ENCODE measurements around the gene FHDC1. TPM values are rescaled to one million over a fixed set of nuclear protein-coding genes. Genes with fewer than 3 reads are reported as not detected.

FHDC1 gene
- total and polyA plus RNA-seq, 7 experiments from 2014 or later, result 0.04 to 0.19 (median 0.10) TPM; not detected in 1

- H3K9me3 Mint-ChIP-seq, result peaks cover 0 to 14% (median 8%) of the 10 kb centered on the region in 11 donors
- Histone ChIP-seq H3K4me3 (ENCODE audit: low read length) (no peak overlapping the region), H3K36me3 (ENCODE audit: control insufficient read depth in 2 of 3, insufficient read depth in 3 of 3, low read length in 3 of 3) (no peaks in the 10 kb centered on the region), H3K27me3 (ENCODE audit: control insufficient read depth in 2 of 2, insufficient read depth in 2 of 2, low read length in 2 of 2) (no peaks in the 10 kb centered on the region), H3K4me1 (ENCODE audit: control insufficient read depth in 2 of 2, insufficient read depth in 2 of 2, low read length in 2 of 2) (no peaks in the 10 kb centered on the region), H3K9me3 (ENCODE audit: control insufficient read depth in 2 of 3, low read length in 3 of 3) (peaks cover 0 to 21% (median 3%) of the 10 kb centered on the region in 3 experiments), H3K27ac (ENCODE audit: low read depth, low read length) (no peak overlapping the region)
- ATAC-seq (no peak), DNase-seq (no peak)
- H3K27ac Mint-ChIP-seq, result peak overlapping the region in 2 of 9 donors; percentile 19 to 22
- peaks cover 0 to 10% (median 0%) of the 10 kb centered on the region in 5 donors for H3K36me3 Mint-ChIP-seq
- peaks cover 6 to 14% (median 11%) of the 10 kb centered on the region in 7 donors for H3K4me1 Mint-ChIP-seq
- intact Hi-C loops (cut with micrococcal nuclease), result no loop called here
- POLR2A ChIA-PET, result no interaction called here
- peaks cover 0 to 9% (median 6%) of the 10 kb centered on the region in 5 donors for H3K27me3 Mint-ChIP-seq
- CTCF ChIA-PET, result no interaction called here
- peak overlapping the region in 1 of 10 donors; percentile 37 for H3K4me3 Mint-ChIP-seq
Measured at GRCh38 chr4:153024466-153024865, 88.3 kb downstream of the FHDC1 start.

- H3K4me1 ChIP-seq (ENCODE audit: control insufficient read depth in 2 of 2, insufficient read depth in 2 of 2, low read length in 2 of 2), result no peaks in the 10 kb centered on the region
- DNase-seq (no peak), ATAC-seq (no peak)
- peaks cover 0 to 23% (median 14%) of the 10 kb centered on the region in 11 donors for H3K9me3 Mint-ChIP-seq
- peaks cover 0 to 24% (median 3%) of the 10 kb centered on the region in 3 experiments for H3K9me3 ChIP-seq (ENCODE audit: control insufficient read depth in 2 of 3, low read length in 3 of 3)
- no peak overlapping the region for H3K4me3 Mint-ChIP-seq
- intact Hi-C loops (cut with micrococcal nuclease), result no loop called here
- H3K4me3 ChIP-seq (ENCODE audit: low read length), result no peak overlapping the region
- CTCF ChIA-PET, result no interaction called here
- no peaks in the 10 kb centered on the region for H3K27me3 ChIP-seq (ENCODE audit: control insufficient read depth in 2 of 2, insufficient read depth in 2 of 2, low read length in 2 of 2)
- H3K27ac Mint-ChIP-seq, result no peak overlapping the region
- peaks cover 0 to 11% (median 6%) of the 10 kb centered on the region in 5 donors for H3K27me3 Mint-ChIP-seq
- H3K4me1 Mint-ChIP-seq, result peaks cover 6 to 14% (median 11%) of the 10 kb centered on the region in 7 donors
- no peaks in the 10 kb centered on the region for H3K36me3 ChIP-seq (ENCODE audit: control insufficient read depth in 2 of 3, insufficient read depth in 3 of 3, low read length in 3 of 3)
- H3K27ac ChIP-seq (ENCODE audit: low read depth, low read length), result no peak overlapping the region
- peaks cover 0 to 14% (median 3%) of the 10 kb centered on the region in 5 donors for H3K36me3 Mint-ChIP-seq
- POLR2A ChIA-PET, result no interaction called here
Measured at GRCh38 chr4:153025406-153025805, 89.3 kb downstream of the FHDC1 start.

- no peak overlapping the region for H3K4me3 ChIP-seq (ENCODE audit: low read length)
Measured at GRCh38 chr4:153026591-153027346, 90.6 kb downstream of the FHDC1 start.

GRCh38 chr4:153027866-153028265, 91.7 kb downstream of the FHDC1 start:
- intact Hi-C loops (cut with micrococcal nuclease), result no loop called here
- peaks cover 6 to 14% (median 11%) of the 10 kb centered on the region in 7 donors for H3K4me1 Mint-ChIP-seq
- POLR2A ChIA-PET, result no interaction called here
- Histone ChIP-seq H3K4me3 (ENCODE audit: low read length) (no peak overlapping the region), H3K36me3 (ENCODE audit: control insufficient read depth in 2 of 3, insufficient read depth in 3 of 3, low read length in 3 of 3) (no peaks in the 10 kb centered on the region), H3K4me1 (ENCODE audit: control insufficient read depth in 2 of 2, insufficient read depth in 2 of 2, low read length in 2 of 2) (no peaks in the 10 kb centered on the region), H3K27ac (ENCODE audit: low read depth, low read length) (no peak overlapping the region), H3K9me3 (ENCODE audit: control insufficient read depth in 2 of 3, low read length in 3 of 3) (peaks cover 0 to 28% (median 3%) of the 10 kb centered on the region in 3 experiments), H3K27me3 (ENCODE audit: control insufficient read depth in 2 of 2, insufficient read depth in 2 of 2, low read length in 2 of 2) (no peaks in the 10 kb centered on the region)
- H3K9me3 Mint-ChIP-seq, result peaks cover 0 to 28% (median 19%) of the 10 kb centered on the region in 11 donors
- peaks cover 0 to 11% (median 4%) of the 10 kb centered on the region in 5 donors for H3K27me3 Mint-ChIP-seq
- DNase-seq, result no peak
- ATAC-seq, result no peak
- H3K36me3 Mint-ChIP-seq, result peaks cover 0 to 14% (median 4%) of the 10 kb centered on the region in 5 donors
- no peak overlapping the region for H3K4me3 Mint-ChIP-seq
- CTCF ChIA-PET, result no interaction called here
- no peak overlapping the region for H3K27ac Mint-ChIP-seq

More at GRCh38 chr4:153026591-153027346, 90.6 kb downstream of the FHDC1 start:
- peaks cover 0 to 28% (median 19%) of the 10 kb centered on the region in 11 donors for H3K9me3 Mint-ChIP-seq
- peaks cover 0 to 14% (median 4%) of the 10 kb centered on the region in 5 donors for H3K36me3 Mint-ChIP-seq
- Histone ChIP-seq H3K27ac (ENCODE audit: low read depth, low read length) (no peak overlapping the region), H3K4me1 (ENCODE audit: control insufficient read depth in 2 of 2, insufficient read depth in 2 of 2, low read length in 2 of 2) (no peaks in the 10 kb centered on the region), H3K36me3 (ENCODE audit: control insufficient read depth in 2 of 3, insufficient read depth in 3 of 3, low read length in 3 of 3) (no peaks in the 10 kb centered on the region), H3K27me3 (ENCODE audit: control insufficient read depth in 2 of 2, insufficient read depth in 2 of 2, low read length in 2 of 2) (no peaks in the 10 kb centered on the region), H3K9me3 (ENCODE audit: control insufficient read depth in 2 of 3, low read length in 3 of 3) (peaks cover 0 to 28% (median 3%) of the 10 kb centered on the region in 3 experiments)
- peak; percentile 22 for ATAC-seq
- ChIA-PET CTCF (no interaction called here), POLR2A (no interaction called here)
- H3K27me3 Mint-ChIP-seq, result peaks cover 0 to 11% (median 4%) of the 10 kb centered on the region in 5 donors
- no peak overlapping the region for H3K27ac Mint-ChIP-seq
- no peak for DNase-seq
- H3K4me1 Mint-ChIP-seq, result peaks cover 6 to 14% (median 11%) of the 10 kb centered on the region in 7 donors
- no peak overlapping the region for H3K4me3 Mint-ChIP-seq
- intact Hi-C loops (cut with micrococcal nuclease), result no loop called here

GRCh38 chr4:153028535-153028934, 92.4 kb downstream of the FHDC1 start:
- DNase-seq (no peak), ATAC-seq (no peak)
- Histone ChIP-seq H3K4me3 (ENCODE audit: low read length) (no peak overlapping the region), H3K4me1 (ENCODE audit: control insufficient read depth in 2 of 2, insufficient read depth in 2 of 2, low read length in 2 of 2) (no peaks in the 10 kb centered on the region), H3K27ac (ENCODE audit: low read depth, low read length) (no peak overlapping the region), H3K27me3 (ENCODE audit: control insufficient read depth in 2 of 2, insufficient read depth in 2 of 2, low read length in 2 of 2) (no peaks in the 10 kb centered on the region), H3K36me3 (ENCODE audit: control insufficient read depth in 2 of 3, insufficient read depth in 3 of 3, low read length in 3 of 3) (no peaks in the 10 kb centered on the region), H3K9me3 (ENCODE audit: control insufficient read depth in 2 of 3, low read length in 3 of 3) (peaks cover 0 to 28% (median 3%) of the 10 kb centered on the region in 3 experiments)
- CTCF ChIA-PET, result no interaction called here
- Mint-ChIP-seq H3K9me3 (peaks cover 0 to 28% (median 19%) of the 10 kb centered on the region in 11 donors), H3K4me3 (no peak overlapping the region), H3K27ac (no peak overlapping the region), H3K36me3 (peaks cover 0 to 14% (median 4%) of the 10 kb centered on the region in 5 donors), H3K27me3 (peaks cover 0 to 11% (median 4%) of the 10 kb centered on the region in 5 donors), H3K4me1 (peaks cover 6 to 14% (median 11%) of the 10 kb centered on the region in 7 donors)
- intact Hi-C loops (cut with micrococcal nuclease), result no loop called here
- POLR2A ChIA-PET, result no interaction called here

Other genes with a start within 250 kb of the FHDC1 start
- gene TIGD4, start 156.6 kb upstream of the FHDC1 start, total RNA-seq, result under 1 TPM in 2 of 5 experiments, not detected in 3; 0.15 to 0.19 TPM
- gene TIGD4, start 156.6 kb upstream of the FHDC1 start, polyA plus RNA-seq, result under 1 TPM in 1 of 2 donors, not detected in 1; 0.13 TPM
- 10 to 100 TPM in 4 of 5 experiments, 1 to 10 TPM in 1; 5.1 to 20.2 (median 15.1) TPM for gene ARFIP1, start 156.4 kb upstream of the FHDC1 start, total RNA-seq
- gene ARFIP1, start 156.4 kb upstream of the FHDC1 start, polyA plus RNA-seq, result 10 to 100 TPM; 11.9 to 17.2 TPM